ENCODE results near the gene MED27. TPM values are rescaled to one million over a fixed set of nuclear protein-coding genes. Genes with fewer than 3 reads are reported as not detected.

The MED27 gene
- total RNA-seq, 1 donor from 2014 or later: 34.5 TPM

DNA sequence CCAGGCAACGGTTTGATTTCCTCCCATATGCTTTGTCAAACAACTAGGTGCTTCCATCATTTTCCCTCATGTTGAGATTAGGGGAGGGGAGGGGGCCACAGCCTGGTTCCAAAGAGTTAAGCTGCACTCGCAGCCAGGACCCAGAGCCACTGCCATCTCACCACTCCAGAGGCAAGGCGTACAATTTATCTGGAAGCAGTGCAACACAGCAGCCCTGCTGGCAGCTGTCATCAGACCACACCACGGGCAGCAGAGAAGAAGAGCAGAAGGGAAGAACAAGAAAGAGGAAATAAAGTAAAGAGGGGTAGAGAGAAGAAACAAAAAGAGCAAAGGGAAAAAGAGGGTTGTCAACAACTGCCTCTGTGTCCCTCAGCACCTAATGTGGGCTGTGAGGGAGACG, 38.9 kb downstream of the MED27 start:
- Histone ChIP-seq H3K36me3 (ENCODE audit: control insufficient read depth, insufficient read depth, low read length) (no peaks in the 10 kb centered on the region), H3K4me3 (ENCODE audit: low read depth, low read length) (no peak overlapping the region), H3K27me3 (ENCODE audit: control insufficient read depth, insufficient read depth, low read length) (no peaks in the 10 kb centered on the region)
- TF ChIP-seq, protein P1, sequence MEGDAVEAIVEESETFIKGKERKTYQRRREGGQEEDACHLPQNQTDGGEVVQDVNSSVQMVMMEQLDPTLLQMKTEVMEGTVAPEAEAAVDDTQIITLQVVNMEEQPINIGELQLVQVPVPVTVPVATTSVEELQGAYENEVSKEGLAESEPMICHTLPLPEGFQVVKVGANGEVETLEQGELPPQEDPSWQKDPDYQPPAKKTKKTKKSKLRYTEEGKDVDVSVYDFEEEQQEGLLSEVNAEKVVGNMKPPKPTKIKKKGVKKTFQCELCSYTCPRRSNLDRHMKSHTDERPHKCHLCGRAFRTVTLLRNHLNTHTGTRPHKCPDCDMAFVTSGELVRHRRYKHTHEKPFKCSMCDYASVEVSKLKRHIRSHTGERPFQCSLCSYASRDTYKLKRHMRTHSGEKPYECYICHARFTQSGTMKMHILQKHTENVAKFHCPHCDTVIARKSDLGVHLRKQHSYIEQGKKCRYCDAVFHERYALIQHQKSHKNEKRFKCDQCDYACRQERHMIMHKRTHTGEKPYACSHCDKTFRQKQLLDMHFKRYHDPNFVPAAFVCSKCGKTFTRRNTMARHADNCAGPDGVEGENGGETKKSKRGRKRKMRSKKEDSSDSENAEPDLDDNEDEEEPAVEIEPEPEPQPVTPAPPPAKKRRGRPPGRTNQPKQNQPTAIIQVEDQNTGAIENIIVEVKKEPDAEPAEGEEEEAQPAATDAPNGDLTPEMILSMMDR (IDR thresholded peaks at IDR 0.05; ENCODE audit: insufficient read depth, low read length, poor library complexity, severe bottlenecking): no peak
- no peak for DNase-seq (ENCODE audit: low read depth)

DNA sequence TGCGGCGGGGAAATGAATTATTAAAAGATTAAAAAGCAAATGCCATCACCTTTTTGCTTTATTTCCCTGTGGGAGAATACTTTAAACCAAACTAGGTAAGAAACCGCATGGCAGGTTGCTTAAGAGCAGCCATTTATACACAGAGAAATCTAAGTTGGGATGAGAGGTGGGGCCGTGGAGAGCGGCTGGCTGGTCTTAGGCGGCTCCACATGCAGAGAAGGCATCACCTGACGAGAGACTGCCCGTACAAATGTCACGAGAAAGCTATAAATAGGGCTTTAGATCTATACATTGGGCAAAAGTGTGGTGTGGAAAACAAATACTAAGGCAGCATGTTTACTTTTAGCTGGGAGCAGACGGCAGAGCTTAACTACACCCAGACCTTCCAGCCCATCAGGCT, 39.4 kb downstream of the MED27 start:
- DNase-seq (ENCODE audit: low read depth): no peak
- Histone ChIP-seq H3K27me3 (ENCODE audit: control insufficient read depth, insufficient read depth, low read length) (no peaks in the 10 kb centered on the region), H3K36me3 (ENCODE audit: control insufficient read depth, insufficient read depth, low read length) (no peaks in the 10 kb centered on the region), H3K4me3 (ENCODE audit: low read depth, low read length) (no peak overlapping the region)
- TF ChIP-seq, protein P1 (IDR thresholded peaks at IDR 0.05; ENCODE audit: insufficient read depth, low read length, poor library complexity, severe bottlenecking): no peak

DNA sequence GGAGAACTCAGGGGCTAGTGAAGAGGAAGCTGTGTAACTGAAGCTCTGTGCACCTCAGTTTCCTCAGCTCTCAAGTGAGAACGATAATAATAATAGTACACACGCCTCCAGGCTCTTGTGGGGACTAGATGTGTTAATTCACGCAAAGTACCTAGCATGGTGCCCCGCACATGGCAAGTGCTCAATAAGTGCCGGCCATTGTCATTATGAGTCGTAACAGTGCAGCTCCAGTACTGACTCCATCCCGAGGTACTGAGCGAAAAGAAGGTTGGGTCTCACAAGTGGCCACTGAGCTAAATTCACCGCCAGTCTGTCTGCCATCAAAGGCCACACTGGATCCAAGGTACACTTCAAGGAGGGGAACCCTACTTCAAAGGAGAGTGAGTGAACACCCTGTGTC, 40.4 kb downstream of the MED27 start:
- no peaks in the 10 kb centered on the region for H3K36me3 ChIP-seq (ENCODE audit: control insufficient read depth, insufficient read depth, low read length)
- TF ChIP-seq, protein P1 (IDR thresholded peaks at IDR 0.05; ENCODE audit: insufficient read depth, low read length, poor library complexity, severe bottlenecking): no peak
- no peak overlapping the region for H3K4me3 ChIP-seq (ENCODE audit: low read depth, low read length)
- no peaks in the 10 kb centered on the region for H3K27me3 ChIP-seq (ENCODE audit: control insufficient read depth, insufficient read depth, low read length)
- DNase-seq (ENCODE audit: low read depth): no peak

DNA sequence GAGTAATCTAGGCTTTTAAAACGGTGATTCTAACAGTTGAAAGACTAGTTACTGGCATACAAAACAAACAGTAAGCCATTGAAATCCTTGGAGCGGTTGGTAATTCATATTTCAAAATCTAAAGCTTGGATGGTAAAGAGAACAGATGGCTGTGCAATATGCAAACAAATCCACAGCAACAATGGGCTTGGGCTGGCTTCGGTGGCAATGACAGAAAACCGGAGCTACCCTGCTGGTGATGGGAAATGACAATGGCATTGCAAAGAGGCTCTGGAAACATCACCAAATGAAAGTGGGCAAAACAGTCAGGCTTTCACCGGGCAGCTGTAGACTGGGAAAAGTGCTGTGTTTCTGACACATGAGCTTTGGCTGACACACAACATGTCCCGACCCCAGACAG, 42.2 kb downstream of the MED27 start:
- TF ChIP-seq, protein P1 (IDR thresholded peaks at IDR 0.05; ENCODE audit: insufficient read depth, low read length, poor library complexity, severe bottlenecking): no peak
- Histone ChIP-seq H3K36me3 (ENCODE audit: control insufficient read depth, insufficient read depth, low read length) (no peaks in the 10 kb centered on the region), H3K27me3 (ENCODE audit: control insufficient read depth, insufficient read depth, low read length) (no peaks in the 10 kb centered on the region), H3K4me3 (ENCODE audit: low read depth, low read length) (no peak overlapping the region)
- DNase-seq (ENCODE audit: low read depth): no peak

DNA sequence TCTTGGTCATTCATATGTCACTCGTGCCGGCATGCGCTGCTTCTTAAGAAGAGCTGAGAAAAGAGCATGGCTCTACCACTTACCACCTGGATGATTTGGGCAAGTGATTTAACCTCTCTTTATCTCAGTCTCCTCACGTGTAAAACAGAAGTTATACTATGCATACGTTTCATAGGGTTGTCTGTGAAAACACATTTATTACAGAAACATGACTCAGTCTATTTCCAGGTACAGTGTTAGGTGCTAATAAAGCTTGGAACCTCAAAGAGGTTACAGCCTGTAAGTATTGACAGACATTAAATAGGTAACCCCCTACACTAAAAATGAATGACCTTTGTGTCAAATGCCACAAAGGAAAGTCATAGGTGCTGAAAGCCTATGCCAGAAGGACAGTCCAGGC, 43.1 kb downstream of the MED27 start:
- no peak overlapping the region for H3K4me3 ChIP-seq (ENCODE audit: low read depth, low read length)
- H3K27me3 ChIP-seq (ENCODE audit: control insufficient read depth, insufficient read depth, low read length): no peaks in the 10 kb centered on the region
- TF ChIP-seq, protein P1 (IDR thresholded peaks at IDR 0.05; ENCODE audit: insufficient read depth, low read length, poor library complexity, severe bottlenecking): no peak
- DNase-seq (ENCODE audit: low read depth): no peak
- no peaks in the 10 kb centered on the region for H3K36me3 ChIP-seq (ENCODE audit: control insufficient read depth, insufficient read depth, low read length)

DNA sequence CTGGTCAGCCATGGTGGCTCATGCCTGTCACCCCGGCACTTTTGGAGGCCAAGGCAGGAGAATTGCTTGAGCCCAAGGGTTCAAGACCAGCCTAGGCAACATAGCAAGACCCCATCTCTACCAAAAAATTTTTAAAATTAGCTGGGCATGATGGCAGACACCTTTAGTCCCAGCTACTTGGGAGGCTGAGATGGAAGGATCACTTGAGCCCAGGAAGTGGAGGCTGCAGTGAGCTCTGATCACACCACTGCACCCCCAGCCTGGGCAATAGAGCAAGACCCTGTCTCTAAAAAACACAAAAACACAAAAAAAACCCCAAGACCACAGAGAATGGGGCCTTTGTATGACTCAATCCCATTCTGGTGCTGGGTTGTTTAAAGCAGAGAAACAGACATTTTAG, 44.0 kb downstream of the MED27 start:
- H3K4me3 ChIP-seq (ENCODE audit: low read depth, low read length): no peak overlapping the region
- H3K36me3 ChIP-seq (ENCODE audit: control insufficient read depth, insufficient read depth, low read length): no peaks in the 10 kb centered on the region
- no peak for DNase-seq (ENCODE audit: low read depth)

More for the DNA sequence above, 44.0 kb downstream of the MED27 start:
- H3K27me3 ChIP-seq (ENCODE audit: control insufficient read depth, insufficient read depth, low read length): no peaks in the 10 kb centered on the region
- TF ChIP-seq, protein P1 (IDR thresholded peaks at IDR 0.05; ENCODE audit: insufficient read depth, low read length, poor library complexity, severe bottlenecking): no peak

Measured in kidney epithelial cell (primary cell).